ENCODE measurements around the gene CEACAM16. TPM values are rescaled to one million over a fixed set of nuclear protein-coding genes. Genes with fewer than 3 reads are reported as not detected.

The CEACAM16 gene
- total and polyA plus RNA-seq, 9 of the 15 experiments (the other 6 are each of a cell fraction or from before 2014, with no cell fraction given): not detected

- TF ChIP-seq ZFP36 (IDR thresholded peaks at IDR 0.05; ENCODE audit: low read depth, low read length, partially characterized antibody) (no peak), STAT5B (CRISPR knock-in tag; IDR thresholded peaks at IDR 0.05) (no peak), ZNF398 (CRISPR knock-in tag; IDR thresholded peaks at IDR 0.05) (no peak), ZNF586 (CRISPR knock-in tag; conservative IDR thresholded peaks at IDR 0.05) (no peak), THAP12 (CRISPR knock-in tag; IDR thresholded peaks at IDR 0.05) (no peak), DIDO1 (tag; IDR thresholded peaks at IDR 0.05; ENCODE audit: low read depth) (no peak), ETS2 (tag; IDR thresholded peaks at IDR 0.05; ENCODE audit: borderline replicate concordance, poor library complexity, severe bottlenecking) (no peak), PURB (CRISPR knock-in tag; IDR thresholded peaks at IDR 0.05; ENCODE audit: low read depth) (no peak), DDX20 (tag; IDR thresholded peaks at IDR 0.05; ENCODE audit: low read depth) (no peak), RNF2 (IDR thresholded peaks at IDR 0.05) (no peak), BRD9 (IDR thresholded peaks at IDR 0.05; ENCODE audit: low read depth, partially characterized antibody) (peak; percentile 70), ZSCAN32 (CRISPR knock-in tag; IDR thresholded peaks at IDR 0.05) (no peak), ZNF134 (CRISPR knock-in tag; conservative IDR thresholded peaks at IDR 0.05) (no peak), CHCHD3 (CRISPR knock-in tag; IDR thresholded peaks at IDR 0.05) (no peak), NFE2 (IDR thresholded peaks at IDR 0.05; ENCODE audit: low read depth) (no peak), CTCF (IDR thresholded peaks at IDR 0.05 in 2 of 3, conservative IDR thresholded peaks at IDR 0.05 in 1 of 3; ENCODE audit: insufficient read depth in 2 of 3, low read depth in 1 of 3, low read length in 3 of 3) (peak; percentile 71 to 75 (median 71)), CTCFL (IDR thresholded peaks at IDR 0.05; ENCODE audit: borderline replicate concordance, insufficient read depth, low read depth, low read length, poor library complexity, severe bottlenecking) (peak; percentile 36)
Observed at GRCh38 chr19:44694184-44694579, 4.8 kb upstream of the CEACAM16 start (continued).
